ENCODE results near the gene IL36B.
A peak's percentile ranks its signal among the peaks of the same experiment; 100 is the strongest.
"Not testable (repeated sequence)": the region's sequence is repeated elsewhere in the genome, so short reads cannot be mapped to it uniquely, and the experiment has no call there.

The IL36B gene

GRCh38 chr2:113052396-113052917, at the start of gene IL36B:
Gene IL36B, minus strand, starts transcription at chr2:113052867.
- DNase-seq, result no peak

- no peak for DNase-seq
Measured at GRCh38 chr2:113102133-113102532, 49.5 kb upstream of the IL36B start.

- DNase-seq, result no peak
Measured at GRCh38 chr2:113098532-113098931, 45.9 kb upstream of the IL36B start.

GRCh38 chr2:113098041-113098440, 45.4 kb upstream of the IL36B start:
- peak in 1 of 2 donors; percentile 38 for DNase-seq

GRCh38 chr2:113096842-113097618, 44.4 kb upstream of the IL36B start:
- DNase-seq, result not testable (repeated sequence)

GRCh38 chr2:113096306-113096705, 43.6 kb upstream of the IL36B start:
- DNase-seq, result not testable (repeated sequence)

- no peak for DNase-seq
Measured at GRCh38 chr2:113093613-113093977, 40.9 kb upstream of the IL36B start.

- no peak for DNase-seq
Measured at GRCh38 chr2:113092864-113093612, 40.4 kb upstream of the IL36B start.

- DNase-seq, result no peak
Measured at GRCh38 chr2:113091231-113091896, 38.7 kb upstream of the IL36B start.

- no peak for DNase-seq
Measured at GRCh38 chr2:113089916-113090315, 37.2 kb upstream of the IL36B start.

GRCh38 chr2:113088213-113088992, 35.7 kb upstream of the IL36B start:
- DNase-seq, result no peak

- DNase-seq, result no peak
Measured at GRCh38 chr2:113085542-113085941, 32.9 kb upstream of the IL36B start.

- DNase-seq, result peak in 1 of 2 donors; percentile 13
Measured at GRCh38 chr2:113084249-113085000, 31.8 kb upstream of the IL36B start.

- DNase-seq, result peak in 1 of 2 donors; percentile 34
Measured at GRCh38 chr2:113083296-113083695, 30.6 kb upstream of the IL36B start.

- no peak for DNase-seq
Measured at GRCh38 chr2:113081488-113082210, 29.0 kb upstream of the IL36B start.

- DNase-seq, result peak; percentile 29 to 33
Measured at GRCh38 chr2:113080134-113080533, 27.5 kb upstream of the IL36B start.

- DNase-seq, result no peak
Measured at GRCh38 chr2:113079131-113079530, 26.5 kb upstream of the IL36B start.

- DNase-seq, result no peak
Measured at GRCh38 chr2:113078350-113078839, 25.7 kb upstream of the IL36B start.

- DNase-seq, result no peak
Measured at GRCh38 chr2:113077921-113078320, 25.3 kb upstream of the IL36B start.

GRCh38 chr2:113076954-113077669, 24.4 kb upstream of the IL36B start:
- no peak for DNase-seq

Data from CD4-positive, alpha-beta T cell treated with Interleukin-1 beta for 1 hour (primary cell).